Trophoblast cell (in vitro differentiated cells and primary cell): ENCODE results near the gene CST1.
"Not testable (repeated sequence)": the region's sequence is repeated elsewhere in the genome, so short reads cannot be mapped to it uniquely, and the experiment has no call there.

Experiments
- DNase-seq, 2 donors: peaks; one replicate each; pipeline ENCODE4 v3.0.0-alpha.2; 2016
- H2AFZ ChIP-seq: 2 replicates; pipeline ENCODE4 v1.6.1; 2013; ENCODE audit warnings: low read length, moderate library complexity, mild to moderate bottlenecking; ENCODE audit not compliant: insufficient read depth, poor library complexity
- H2AK5ac ChIP-seq: 2 replicates; pipeline ENCODE4 v1.6.1; 2013; ENCODE audit warnings: mild to moderate bottlenecking, low read length
- H2BK120ac ChIP-seq: 2 replicates; pipeline ENCODE4 v1.6.1; 2013; ENCODE audit warnings: low read length, mild to moderate bottlenecking, moderate library complexity; ENCODE audit not compliant: insufficient read depth, poor library complexity
- H2BK12ac ChIP-seq: 2 replicates; pipeline ENCODE4 v1.6.1; 2013; ENCODE audit warnings: mild to moderate bottlenecking, low read length, moderate library complexity
- H2BK5ac ChIP-seq: 2 replicates; pipeline ENCODE4 v1.6.1; 2013; ENCODE audit warnings: low read length, low read depth, moderate library complexity, mild to moderate bottlenecking; ENCODE audit not compliant: poor library complexity
- H3K14ac ChIP-seq: 2 replicates; pipeline ENCODE4 v1.6.1; 2013; ENCODE audit warnings: mild to moderate bottlenecking, low read length
- H3K18ac ChIP-seq: 2 replicates; pipeline ENCODE4 v1.6.1; 2013; ENCODE audit warnings: mild to moderate bottlenecking, low read length
- H3K23ac ChIP-seq: 2 replicates; pipeline ENCODE4 v1.6.1; 2013; ENCODE audit warnings: low read length
- H3K27ac ChIP-seq: 2 replicates; pipeline ENCODE4 v1.5.1; 2013; ENCODE audit warnings: low read depth, mild to moderate bottlenecking, inconsistent platforms, low read length, moderate library complexity
- H3K27me3 ChIP-seq: 2 replicates; pipeline ENCODE4 v1.6.1; 2013; ENCODE audit warnings: inconsistent platforms, mild to moderate bottlenecking, low read length, moderate library complexity; ENCODE audit not compliant: insufficient read depth
- H3K36me3 ChIP-seq, 2 experiments: 1 replicate in 1 of 2; 2 replicates in 1 of 2; pipeline ENCODE4 v1.6.1; 2013; ENCODE audit warnings: low read length in 2 of 2, mild to moderate bottlenecking in 2 of 2, moderate library complexity in 1 of 2; ENCODE audit not compliant: insufficient read depth in 2 of 2, control insufficient read depth in 1 of 2
- H3K4ac ChIP-seq: 2 replicates; pipeline ENCODE4 v1.6.1; 2013; ENCODE audit warnings: low read depth, mild to moderate bottlenecking, low read length, moderate library complexity
- H3K4me1 ChIP-seq, 2 experiments: 1 replicate in 1 of 2; 2 replicates in 1 of 2; pipeline ENCODE4 v1.6.1; 2013; ENCODE audit warnings: low read length in 2 of 2, mild to moderate bottlenecking in 2 of 2, moderate library complexity in 1 of 2; ENCODE audit not compliant: insufficient read depth in 2 of 2, control insufficient read depth in 1 of 2
- H3K4me2 ChIP-seq: 2 replicates; pipeline ENCODE4 v1.6.1; 2013; ENCODE audit warnings: inconsistent platforms, mild to moderate bottlenecking, low read length, moderate library complexity
- H3K4me3 ChIP-seq: 2 replicates; pipeline ENCODE4 v1.5.1; 2013; ENCODE audit warnings: mild to moderate bottlenecking, low read depth, low read length, inconsistent platforms
- H3K79me1 ChIP-seq: one replicate; pipeline ENCODE4 v1.6.1; 2013; ENCODE audit warnings: low read length
- H3K79me2 ChIP-seq: 2 replicates; pipeline ENCODE4 v1.6.1; 2013; ENCODE audit warnings: low read length, mild to moderate bottlenecking; ENCODE audit not compliant: control insufficient read depth, insufficient read depth, poor library complexity
- H3K9ac ChIP-seq: 2 replicates; pipeline ENCODE4 v1.6.1; 2013; ENCODE audit warnings: mild to moderate bottlenecking, low read length
- H3K9me3 ChIP-seq: 2 replicates; pipeline ENCODE4 v1.6.1; 2013; ENCODE audit warnings: low read depth, mild to moderate bottlenecking, control low read depth, inconsistent platforms, low read length; ENCODE audit not compliant: insufficient read depth
- H4K12ac ChIP-seq: 2 replicates; pipeline ENCODE4 v1.6.1; 2013; ENCODE audit warnings: low read depth, mild to moderate bottlenecking, low read length, moderate library complexity
- H4K8ac ChIP-seq: 2 replicates; pipeline ENCODE4 v1.6.1; 2013; ENCODE audit warnings: low read depth, mild to moderate bottlenecking, low read length, moderate library complexity
- H4K91ac ChIP-seq: one replicate; pipeline ENCODE4 v1.6.1; 2013; ENCODE audit warnings: low read depth, mild to moderate bottlenecking, low read length, moderate library complexity
- WGBS: extraction: QIAGEN DNeasy Blood & Tissue Kit; methylation state at CpG from one replicate; pipeline ENCODE4 v1.1.7; 2013; ENCODE audit warnings: missing lambda C conversion rate; ENCODE audit not compliant: insufficient read length, insufficient coverage; ENCODE audit errors: extremely low coverage; 5-methylcytosine and 5-hydroxymethylcytosine counted together

Gene CST1

GRCh38 chr20:23745247-23745646 lies 5.5 kb downstream of the CST1 start:
- no peak overlapping the region for H3K18ac ChIP-seq
- H3K4me1 ChIP-seq = no peaks in the 10 kb centered on the region
- H3K9me3 ChIP-seq = no peaks in the 10 kb centered on the region
- H3K27me3 ChIP-seq = no peaks in the 10 kb centered on the region
- H2BK5ac ChIP-seq = no peak overlapping the region
- H3K4ac ChIP-seq = no peak overlapping the region
- no peak overlapping the region for H2AK5ac ChIP-seq
- no peak overlapping the region for H2BK120ac ChIP-seq
- DNase-seq = no peak
- H3K79me2 ChIP-seq = no peaks in the 10 kb centered on the region
- no peak overlapping the region for H4K12ac ChIP-seq
- no peak overlapping the region for H3K4me3 ChIP-seq
- no peak overlapping the region for H4K8ac ChIP-seq
- H3K79me1 ChIP-seq = no peaks in the 10 kb centered on the region
- no peak overlapping the region for H4K91ac ChIP-seq
- H3K4me2 ChIP-seq = no peak overlapping the region
- H2BK12ac ChIP-seq = no peak overlapping the region
- no peak overlapping the region for H3K9ac ChIP-seq
- no CpG with 5 or more reads among the region's 2 CpGs for WGBS
- no peak overlapping the region for H3K27ac ChIP-seq
- H3K14ac ChIP-seq = no peak overlapping the region
- H2AFZ ChIP-seq = no peak overlapping the region
- H3K23ac ChIP-seq = no peak overlapping the region
- H3K36me3 ChIP-seq = no peaks in the 10 kb centered on the region

GRCh38 chr20:23744817-23745216 lies 5.9 kb downstream of the CST1 start:
- H2BK12ac ChIP-seq = no peak overlapping the region
- H2AFZ ChIP-seq = no peak overlapping the region
- no peak overlapping the region for H3K27ac ChIP-seq
- H3K79me2 ChIP-seq = no peaks in the 10 kb centered on the region
- H3K4me2 ChIP-seq = no peak overlapping the region
- no peak overlapping the region for H2BK120ac ChIP-seq
- H3K27me3 ChIP-seq = no peaks in the 10 kb centered on the region
- H4K12ac ChIP-seq = no peak overlapping the region
- H4K91ac ChIP-seq = no peak overlapping the region
- no peak for DNase-seq
- no peak overlapping the region for H3K18ac ChIP-seq
- no peak overlapping the region for H2BK5ac ChIP-seq
- no peak overlapping the region for H3K9ac ChIP-seq
- H2AK5ac ChIP-seq = no peak overlapping the region
- H3K4me1 ChIP-seq = no peaks in the 10 kb centered on the region
- H3K4me3 ChIP-seq = no peak overlapping the region
- no peak overlapping the region for H3K23ac ChIP-seq
- no peaks in the 10 kb centered on the region for H3K36me3 ChIP-seq
- no peak overlapping the region for H3K4ac ChIP-seq
- no CpG with 5 or more reads among the region's 1 CpG for WGBS
- no peak overlapping the region for H3K14ac ChIP-seq
- no peaks in the 10 kb centered on the region for H3K79me1 ChIP-seq
- H3K9me3 ChIP-seq = no peaks in the 10 kb centered on the region
- H4K8ac ChIP-seq = no peak overlapping the region

- not testable (repeated sequence) for H3K9ac ChIP-seq, H2AK5ac ChIP-seq, H4K91ac ChIP-seq, H3K14ac ChIP-seq, H4K8ac ChIP-seq, H3K18ac ChIP-seq, H3K4me1 ChIP-seq, H2BK120ac ChIP-seq, H2AFZ ChIP-seq, H3K36me3 ChIP-seq, H2BK5ac ChIP-seq, H3K23ac ChIP-seq, H3K4me2 ChIP-seq, H3K79me2 ChIP-seq, H3K27me3 ChIP-seq, H3K4me3 ChIP-seq, H4K12ac ChIP-seq, DNase-seq, H3K4ac ChIP-seq, H3K9me3 ChIP-seq, H3K27ac ChIP-seq, H3K79me1 ChIP-seq, H2BK12ac ChIP-seq
- WGBS = no CpG with 5 or more reads among the region's 3 CpGs
Measured at GRCh38 chr20:23735391-23735790, 15.3 kb downstream of the CST1 start.

GRCh38 chr20:23734949-23735348 lies 15.8 kb downstream of the CST1 start:
- H3K4me2 ChIP-seq, H2BK5ac ChIP-seq, H2AFZ ChIP-seq, H2BK120ac ChIP-seq, H3K9me3 ChIP-seq, H3K18ac ChIP-seq, H3K14ac ChIP-seq, H3K4ac ChIP-seq, H3K9ac ChIP-seq, H3K23ac ChIP-seq, H2BK12ac ChIP-seq, H3K36me3 ChIP-seq, H3K79me1 ChIP-seq, H3K79me2 ChIP-seq, H3K4me3 ChIP-seq, H4K8ac ChIP-seq, DNase-seq, H2AK5ac ChIP-seq, H4K12ac ChIP-seq, H4K91ac ChIP-seq, H3K27me3 ChIP-seq, H3K4me1 ChIP-seq, H3K27ac ChIP-seq: not testable (repeated sequence)
- WGBS = no CpG with 5 or more reads among the region's 2 CpGs
